HFF-Myc (cell line): ENCODE data around the gene LCOR.

Experiments
- DNase-seq: peaks from one replicate; pipeline ENCODE4 v3.0.0-alpha.2; 2011; ENCODE audit warnings: low read depth; ENCODE audit errors: extremely low read depth
- H3K4me3 ChIP-seq: replicated peaks from 2 replicates; pipeline ENCODE4 v1.5.1; 2011; ENCODE audit warnings: low read depth, mild to moderate bottlenecking, control low read depth, low read length
- TF ChIP-seq, protein P1 (sequence below): IDR thresholded peaks from 2 replicates; pipeline ENCODE4 v1.5.1; 2012; ENCODE audit warnings: mild to moderate bottlenecking, low read depth, low read length, control low read depth; ENCODE audit errors: missing control alignments

LCOR gene

DNA sequence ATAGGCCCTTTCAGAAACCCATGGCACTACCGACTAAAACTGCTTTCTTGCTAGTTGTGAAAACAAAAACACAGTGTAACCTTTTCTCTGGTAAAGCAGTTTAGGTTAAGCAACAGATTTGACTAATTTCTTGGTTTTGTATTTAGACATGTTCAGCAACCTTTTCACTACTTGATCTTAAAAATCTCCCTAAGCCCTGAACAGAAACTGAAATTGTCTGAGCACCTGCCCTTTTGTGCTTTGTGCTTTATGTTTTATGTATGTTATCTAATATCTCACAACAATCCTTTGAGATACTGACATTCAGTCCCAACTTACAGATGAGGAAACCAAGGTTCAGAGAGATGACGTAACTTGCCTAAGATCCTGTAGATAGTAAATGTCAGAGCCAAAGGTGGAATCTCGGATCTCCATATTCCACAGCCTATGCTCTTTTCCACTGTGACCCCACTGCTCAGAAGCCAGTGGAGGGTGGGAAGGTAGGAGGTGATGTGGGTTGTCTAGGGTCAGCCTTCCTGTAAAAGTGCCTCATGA is 146.6 kb downstream of the LCOR start:
- no peak for DNase-seq
- TF ChIP-seq, protein P1, sequence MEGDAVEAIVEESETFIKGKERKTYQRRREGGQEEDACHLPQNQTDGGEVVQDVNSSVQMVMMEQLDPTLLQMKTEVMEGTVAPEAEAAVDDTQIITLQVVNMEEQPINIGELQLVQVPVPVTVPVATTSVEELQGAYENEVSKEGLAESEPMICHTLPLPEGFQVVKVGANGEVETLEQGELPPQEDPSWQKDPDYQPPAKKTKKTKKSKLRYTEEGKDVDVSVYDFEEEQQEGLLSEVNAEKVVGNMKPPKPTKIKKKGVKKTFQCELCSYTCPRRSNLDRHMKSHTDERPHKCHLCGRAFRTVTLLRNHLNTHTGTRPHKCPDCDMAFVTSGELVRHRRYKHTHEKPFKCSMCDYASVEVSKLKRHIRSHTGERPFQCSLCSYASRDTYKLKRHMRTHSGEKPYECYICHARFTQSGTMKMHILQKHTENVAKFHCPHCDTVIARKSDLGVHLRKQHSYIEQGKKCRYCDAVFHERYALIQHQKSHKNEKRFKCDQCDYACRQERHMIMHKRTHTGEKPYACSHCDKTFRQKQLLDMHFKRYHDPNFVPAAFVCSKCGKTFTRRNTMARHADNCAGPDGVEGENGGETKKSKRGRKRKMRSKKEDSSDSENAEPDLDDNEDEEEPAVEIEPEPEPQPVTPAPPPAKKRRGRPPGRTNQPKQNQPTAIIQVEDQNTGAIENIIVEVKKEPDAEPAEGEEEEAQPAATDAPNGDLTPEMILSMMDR = no peak
- no peak overlapping the region for H3K4me3 ChIP-seq

DNA sequence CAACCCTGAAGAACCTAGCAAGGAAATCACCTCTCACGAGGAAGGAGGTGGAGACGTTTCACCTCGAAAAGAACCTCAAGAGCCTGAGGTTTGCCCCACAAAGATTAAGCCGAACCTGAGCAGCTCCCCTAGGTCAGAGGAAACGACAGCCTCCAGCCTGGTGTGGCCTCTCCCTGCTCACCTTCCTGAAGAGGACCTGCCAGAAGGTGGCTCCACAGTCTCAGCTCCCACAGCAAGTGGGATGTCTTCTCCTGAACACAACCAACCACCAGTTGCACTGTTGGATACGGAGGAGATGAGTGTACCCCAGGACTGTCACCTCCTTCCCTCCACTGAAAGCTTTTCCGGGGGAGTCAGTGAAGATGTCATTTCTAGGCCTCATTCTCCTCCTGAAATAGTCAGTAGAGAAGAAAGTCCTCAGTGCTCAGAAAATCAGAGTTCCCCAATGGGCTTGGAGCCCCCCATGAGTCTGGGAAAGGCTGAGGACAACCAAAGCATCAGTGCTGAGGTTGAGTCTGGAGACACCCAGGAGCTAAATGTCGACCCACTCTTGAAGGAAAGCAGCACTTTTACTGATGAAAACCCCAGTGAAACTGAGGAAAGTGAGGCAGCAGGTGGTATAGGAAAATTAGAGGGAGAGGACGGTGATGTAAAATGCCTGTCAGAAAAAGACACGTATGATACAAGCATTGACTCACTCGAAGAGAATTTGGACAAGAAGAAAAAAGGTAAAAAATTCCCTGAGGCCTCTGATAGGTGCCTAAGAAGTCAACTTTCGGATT is 150.2 kb downstream of the LCOR start:
- DNase-seq = no peak
- TF ChIP-seq, protein P1 = no peak

DNA sequence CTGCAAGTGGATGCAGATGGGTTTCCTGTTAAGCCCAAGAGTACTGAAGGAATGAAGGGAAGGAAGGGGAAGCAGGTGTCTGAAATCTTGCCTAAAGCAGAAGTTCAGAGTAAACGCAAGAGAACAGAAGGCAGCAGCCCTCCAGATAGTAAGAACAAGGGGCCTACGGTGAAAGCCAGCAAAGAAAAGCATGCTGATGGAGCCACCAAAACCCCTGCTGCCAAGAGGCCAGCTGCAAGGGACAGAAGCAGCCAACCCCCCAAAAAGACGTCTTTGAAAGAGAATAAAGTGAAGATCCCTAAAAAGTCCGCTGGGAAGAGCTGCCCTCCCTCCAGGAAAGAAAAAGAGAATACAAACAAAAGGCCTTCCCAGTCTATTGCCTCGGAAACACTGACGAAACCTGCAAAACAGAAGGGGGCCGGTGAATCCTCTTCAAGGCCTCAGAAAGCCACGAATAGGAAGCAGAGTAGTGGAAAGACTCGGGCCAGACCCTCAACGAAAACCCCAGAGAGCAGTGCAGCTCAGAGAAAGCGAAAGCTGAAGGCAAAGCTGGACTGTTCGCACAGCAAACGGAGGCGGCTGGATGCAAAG is 152.5 kb downstream of the LCOR start:
- H3K4me3 ChIP-seq = no peak overlapping the region
- TF ChIP-seq, protein P1 = no peak
- DNase-seq = no peak

More for the DNA sequence above, 150.2 kb downstream of the LCOR start:
- H3K4me3 ChIP-seq = no peak overlapping the region

DNA sequence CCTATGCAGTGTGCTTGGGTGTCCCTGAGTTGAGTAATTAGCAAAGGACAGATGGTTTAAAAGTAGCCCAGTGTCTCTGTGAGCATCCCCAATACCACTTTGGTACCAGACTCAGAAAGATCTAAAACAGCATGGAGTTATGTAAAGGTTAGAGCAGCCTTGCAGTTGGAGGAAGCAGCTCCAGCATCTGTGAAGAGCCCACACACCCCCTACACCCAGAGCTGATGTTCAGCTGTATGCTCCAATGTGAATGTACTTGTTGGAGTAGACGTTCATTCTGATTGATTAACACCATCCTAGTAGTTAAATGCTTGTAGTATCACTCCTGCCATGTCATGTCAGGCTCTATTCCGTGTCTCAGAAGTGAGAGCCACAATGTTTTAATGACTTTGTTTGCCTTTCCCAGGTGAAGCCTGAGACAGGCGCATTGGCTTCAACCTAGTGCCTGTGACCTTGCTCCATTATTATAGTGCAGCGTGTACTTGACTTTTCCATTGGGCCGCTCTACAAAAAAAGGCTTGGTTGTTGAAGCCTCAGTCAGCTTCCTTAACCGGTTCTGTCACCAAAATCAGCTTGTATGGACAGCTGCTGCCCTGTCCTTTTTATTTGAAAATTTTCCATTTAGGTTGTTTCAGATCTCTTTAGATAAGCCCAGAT is 154.2 kb downstream of the LCOR start:
- no peak overlapping the region for H3K4me3 ChIP-seq
- no peak for DNase-seq
- TF ChIP-seq, protein P1 = no peak

DNA sequence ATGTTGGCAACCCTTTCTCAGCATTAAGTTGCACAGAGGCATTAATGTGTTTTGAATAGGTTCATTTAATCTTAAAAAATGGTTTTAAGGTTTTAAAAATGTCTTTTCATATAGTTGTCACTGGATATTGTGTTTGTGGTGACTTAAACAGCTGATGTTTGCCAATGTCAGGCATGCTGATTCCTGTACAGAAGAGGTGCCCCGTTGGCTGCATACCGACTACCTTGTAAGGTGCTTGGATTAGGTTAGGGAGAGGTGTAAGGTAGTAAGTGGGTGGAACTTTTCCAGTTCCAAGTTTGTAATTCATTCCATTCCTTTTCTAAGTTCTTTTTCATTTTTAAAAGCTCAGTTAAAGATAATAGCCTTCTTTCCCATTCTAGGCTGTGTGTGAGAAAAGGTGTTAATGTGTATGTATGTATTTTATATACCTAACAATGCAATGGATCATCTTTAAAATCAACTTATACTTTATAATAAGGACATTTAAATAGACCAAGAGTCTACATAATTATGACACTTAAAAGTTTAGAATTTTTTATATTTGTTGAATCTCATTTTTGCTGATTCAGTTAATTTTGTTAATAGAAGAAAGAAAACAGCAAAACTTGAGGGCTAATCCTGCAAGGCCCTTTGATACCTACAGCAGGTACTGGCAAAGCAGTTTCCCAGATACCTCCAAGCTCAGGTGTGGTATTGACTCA is 155.2 kb downstream of the LCOR start:
- no peak for DNase-seq
- TF ChIP-seq, protein P1 = no peak

DNA sequence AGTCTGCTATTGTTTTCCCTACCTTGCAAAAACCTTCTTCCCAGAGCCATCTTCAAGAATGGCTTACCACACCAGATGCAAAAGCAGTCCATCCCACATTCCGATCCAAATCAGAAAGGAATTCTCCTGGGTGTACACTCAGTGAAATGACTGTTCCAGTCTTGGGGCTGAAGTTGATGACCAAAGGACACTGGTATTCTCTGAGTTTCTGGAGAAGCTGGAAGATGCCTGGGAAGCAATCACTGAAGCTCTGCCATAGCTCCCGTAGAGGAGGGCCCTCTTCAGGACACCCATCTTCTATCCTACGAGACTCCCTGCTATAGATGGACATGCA is 155.7 kb downstream of the LCOR start:
- H3K4me3 ChIP-seq = no peak overlapping the region
- TF ChIP-seq, protein P1 = no peak
- no peak for DNase-seq

More for the DNA sequence above, 155.2 kb downstream of the LCOR start:
- H3K4me3 ChIP-seq = no peak overlapping the region
